Esophagus squamous epithelium (tissue), 4 donors: ENCODE results near the gene ST6GALNAC3.

ENCODE experiments used
- CTCF ChIP-seq, 6 experiments: fragments of 450-650 bp in 4 of 6; fragments of 200-600 bp in 2 of 6; sonication (generic) in 2 of 6; IDR thresholded peaks; one replicate each; pipeline ENCODE4 v1.5.1; 2016 to 2019; ENCODE audit warnings: antibody characterized with exemption in 6 of 6, mild to moderate bottlenecking in 4 of 6, moderate library complexity in 4 of 6
- POLR2A ChIP-seq, 4 donors: fragments of 450-650 bp; IDR thresholded peaks; one replicate each; pipeline ENCODE4 v1.6.1; 2017; ENCODE audit warnings: antibody characterized with exemption in 4 of 4, mild to moderate bottlenecking in 4 of 4, moderate library complexity in 3 of 4

GRCh38 chr1:76291191-76291590, 216.6 kb downstream of the ST6GALNAC3 start:
- TF ChIP-seq CTCF (IDR thresholded peaks at IDR 0.05) (no peak), POLR2A (IDR thresholded peaks at IDR 0.05) (no peak)
